BE2C (cell line): Measurements from ENCODE around the gene STAP1.

Experiments used
- DNase-seq: peaks from one replicate; pipeline ENCODE4 v3.0.0-alpha.2; 2020
- H3K27me3 ChIP-seq: fragments of 250-450 bp; sonication (Bioruptor Pico); 2 replicates; pipeline ENCODE4 v1.5.1; 2020; ENCODE audit warnings: mild to moderate bottlenecking
- H3K36me3 ChIP-seq: fragments of 250-450 bp; sonication (Bioruptor Pico); 2 replicates; pipeline ENCODE4 v1.5.1; 2020; ENCODE audit warnings: mild to moderate bottlenecking
- H3K4me1 ChIP-seq: fragments of 250-450 bp; sonication (Bioruptor Pico); 2 replicates; pipeline ENCODE4 v1.5.1; 2020
- H3K4me3 ChIP-seq: 2 replicates; pipeline ENCODE4 v1.5.1; 2011; ENCODE audit warnings: low read depth, low read length
- H3K9me3 ChIP-seq: fragments of 250-450 bp; sonication (Bioruptor Pico); 2 replicates; pipeline ENCODE4 v1.5.1; 2020
- CTCF ChIP-seq: IDR thresholded peaks from 2 replicates; pipeline ENCODE4 v1.5.1; 2012; ENCODE audit warnings: mild to moderate bottlenecking, low read depth, low read length

Gene STAP1

GRCh38 chr4:67570537-67570936 lies 12.0 kb downstream of the STAP1 start:
- H3K9me3 ChIP-seq: no peaks in the 10 kb centered on the region
- no peaks in the 10 kb centered on the region; the same call in 1 of the 2 replicates for H3K4me1 ChIP-seq
- DNase-seq: no peak
- no peak for TF ChIP-seq CTCF
- no peaks in the 10 kb centered on the region for H3K36me3 ChIP-seq
- no peak overlapping the region for H3K4me3 ChIP-seq
- H3K27me3 ChIP-seq: no peaks in the 10 kb centered on the region

GRCh38 chr4:67571975-67572374 lies 13.4 kb downstream of the STAP1 start:
- TF ChIP-seq CTCF: no peak
- no peaks in the 10 kb centered on the region for H3K36me3 ChIP-seq
- no peak for DNase-seq
- H3K4me1 ChIP-seq: no peaks in the 10 kb centered on the region; the same call in 1 of the 2 replicates
- H3K9me3 ChIP-seq: no peaks in the 10 kb centered on the region
- no peak overlapping the region for H3K4me3 ChIP-seq
- H3K27me3 ChIP-seq: no peaks in the 10 kb centered on the region

GRCh38 chr4:67573193-67573592 lies 14.7 kb downstream of the STAP1 start:
- Histone ChIP-seq H3K9me3 (no peaks in the 10 kb centered on the region), H3K36me3 (no peaks in the 10 kb centered on the region), H3K27me3 (no peaks in the 10 kb centered on the region), H3K4me3 (no peak overlapping the region), H3K4me1 (no peaks in the 10 kb centered on the region; the same call in 1 of the 2 replicates)
- no peak for DNase-seq
- no peak for TF ChIP-seq CTCF

GRCh38 chr4:67575232-67576058 lies 16.9 kb downstream of the STAP1 start:
- Histone ChIP-seq H3K27me3 (no peaks in the 10 kb centered on the region; the same call in 1 of the 2 replicates), H3K4me1 (no peaks in the 10 kb centered on the region; the same call in 1 of the 2 replicates), H3K36me3 (no peaks in the 10 kb centered on the region), H3K4me3 (no peak overlapping the region), H3K9me3 (no peaks in the 10 kb centered on the region)
- DNase-seq: no peak
- TF ChIP-seq CTCF: no peak

GRCh38 chr4:67576059-67576466 lies 17.5 kb downstream of the STAP1 start:
- H3K4me1 ChIP-seq: no peaks in the 10 kb centered on the region; the same call in 1 of the 2 replicates
- no peaks in the 10 kb centered on the region for H3K36me3 ChIP-seq
- DNase-seq: no peak
- no peaks in the 10 kb centered on the region; the same call in 1 of the 2 replicates for H3K27me3 ChIP-seq
- H3K9me3 ChIP-seq: no peaks in the 10 kb centered on the region
- TF ChIP-seq CTCF: no peak
- no peak overlapping the region for H3K4me3 ChIP-seq

GRCh38 chr4:67576538-67576937 lies 18.0 kb downstream of the STAP1 start:
- Histone ChIP-seq H3K36me3 (no peaks in the 10 kb centered on the region), H3K27me3 (no peaks in the 10 kb centered on the region; the same call in 1 of the 2 replicates), H3K4me1 (no peaks in the 10 kb centered on the region; the same call in 1 of the 2 replicates), H3K9me3 (no peaks in the 10 kb centered on the region), H3K4me3 (no peak overlapping the region)
- DNase-seq: no peak
- TF ChIP-seq CTCF: no peak
